ENCODE data around the gene WNT6.
A peak's percentile ranks its signal among the peaks of the same experiment; 100 is the strongest.

The WNT6 gene

DNA sequence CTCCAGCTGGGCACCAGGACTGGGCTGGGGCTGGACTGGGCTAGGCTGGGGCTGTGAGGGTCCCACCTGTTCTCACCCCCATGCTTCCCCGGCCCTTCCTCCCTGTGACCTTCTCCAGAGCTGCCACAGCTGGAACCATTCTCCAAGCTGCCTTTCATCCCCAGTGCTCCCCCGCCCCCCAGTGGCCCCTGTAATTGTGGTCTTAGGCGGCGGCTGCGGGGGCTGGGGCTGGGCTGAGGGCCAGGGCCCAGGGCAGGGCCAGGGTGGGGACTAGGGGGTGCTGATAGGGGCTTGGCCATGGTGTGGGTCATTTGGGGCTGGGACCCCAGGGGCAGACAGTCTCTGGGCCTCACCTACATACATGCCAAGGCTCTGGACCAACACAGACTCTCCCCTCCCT, 18.3 kb downstream of the WNT6 start:
- DNase-seq (ENCODE audit: low spot score) = no peak

DNA sequence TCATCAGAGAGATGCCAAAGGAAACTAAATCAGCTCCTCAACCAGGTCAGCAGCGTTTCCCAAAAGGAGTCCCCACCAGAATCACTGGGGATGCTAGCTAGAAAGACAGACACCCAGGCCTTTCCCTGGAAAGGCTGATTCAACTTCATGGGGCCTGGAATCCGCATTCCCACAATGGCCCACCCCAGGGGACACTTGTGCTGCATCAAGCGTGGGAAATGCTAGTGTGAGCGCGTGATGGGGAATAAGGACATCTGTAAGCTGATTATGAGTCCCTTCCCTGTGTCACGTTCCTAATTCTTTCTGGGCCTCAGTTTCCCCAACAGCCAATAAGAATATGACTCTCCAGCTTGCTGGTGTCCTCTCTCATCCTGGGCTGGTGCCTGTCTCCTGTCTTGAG, 18.9 kb downstream of the WNT6 start:
- DNase-seq (ENCODE audit: low spot score) = no peak

DNA sequence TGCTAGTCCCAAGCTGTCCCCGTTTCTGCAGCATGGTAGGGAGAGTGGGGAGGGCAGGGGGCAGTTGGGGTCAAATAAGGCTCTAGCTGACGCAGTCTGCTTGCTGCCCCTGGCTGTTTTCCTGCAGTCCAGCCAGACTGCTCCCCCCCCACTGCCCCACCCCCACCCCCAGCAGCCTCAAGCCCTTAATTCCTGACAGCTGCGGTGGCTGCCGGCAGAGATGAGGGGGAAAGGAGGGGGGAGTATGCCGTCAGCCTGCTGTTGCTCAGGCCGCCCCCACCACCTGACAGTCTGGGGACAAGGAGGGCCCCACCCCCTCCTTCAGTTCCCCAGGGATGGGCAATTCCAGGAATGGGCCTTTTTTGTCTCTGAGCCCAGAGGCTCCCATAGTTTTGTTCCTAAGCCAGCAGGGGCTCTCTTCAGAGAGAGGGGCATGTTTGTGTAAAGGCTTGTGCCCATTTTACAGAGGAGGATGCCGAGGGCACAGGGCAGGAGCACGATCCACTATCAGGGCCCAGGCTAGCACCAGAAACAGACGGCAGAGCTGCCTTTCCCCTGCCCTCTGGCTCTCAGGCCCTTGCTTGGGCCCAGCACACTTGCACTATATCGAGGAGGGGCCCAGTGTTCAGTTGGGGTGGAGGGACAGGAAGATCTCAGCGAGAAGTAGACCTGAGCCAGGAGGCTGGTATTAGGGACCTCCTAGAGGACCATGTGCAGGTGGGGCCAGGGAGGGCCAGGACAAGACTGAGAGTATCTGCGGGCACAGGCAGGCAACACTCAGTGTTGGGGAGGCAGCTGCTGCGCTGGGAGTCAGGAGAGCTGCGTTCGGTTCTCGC, 19.5 kb downstream of the WNT6 start:
- peak; percentile 71 for DNase-seq (ENCODE audit: low spot score)

DNA sequence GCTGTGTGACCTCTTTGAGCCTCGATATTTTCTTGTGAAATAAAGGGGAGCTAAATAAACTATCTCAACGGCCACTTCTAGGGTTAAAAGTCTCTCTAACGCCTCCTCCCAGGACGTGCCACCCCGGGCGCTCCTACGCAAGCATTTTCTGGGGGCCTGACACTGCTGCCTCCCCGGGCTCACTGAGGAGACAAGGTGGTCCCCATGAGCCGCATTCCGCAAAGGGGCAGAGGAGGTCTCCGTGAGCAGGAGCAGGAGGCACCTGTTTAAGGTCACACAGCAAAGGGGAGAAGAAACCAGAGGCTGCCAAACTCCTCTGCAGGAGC, 20.1 kb downstream of the WNT6 start:
- DNase-seq (ENCODE audit: low spot score) = no peak

DNA sequence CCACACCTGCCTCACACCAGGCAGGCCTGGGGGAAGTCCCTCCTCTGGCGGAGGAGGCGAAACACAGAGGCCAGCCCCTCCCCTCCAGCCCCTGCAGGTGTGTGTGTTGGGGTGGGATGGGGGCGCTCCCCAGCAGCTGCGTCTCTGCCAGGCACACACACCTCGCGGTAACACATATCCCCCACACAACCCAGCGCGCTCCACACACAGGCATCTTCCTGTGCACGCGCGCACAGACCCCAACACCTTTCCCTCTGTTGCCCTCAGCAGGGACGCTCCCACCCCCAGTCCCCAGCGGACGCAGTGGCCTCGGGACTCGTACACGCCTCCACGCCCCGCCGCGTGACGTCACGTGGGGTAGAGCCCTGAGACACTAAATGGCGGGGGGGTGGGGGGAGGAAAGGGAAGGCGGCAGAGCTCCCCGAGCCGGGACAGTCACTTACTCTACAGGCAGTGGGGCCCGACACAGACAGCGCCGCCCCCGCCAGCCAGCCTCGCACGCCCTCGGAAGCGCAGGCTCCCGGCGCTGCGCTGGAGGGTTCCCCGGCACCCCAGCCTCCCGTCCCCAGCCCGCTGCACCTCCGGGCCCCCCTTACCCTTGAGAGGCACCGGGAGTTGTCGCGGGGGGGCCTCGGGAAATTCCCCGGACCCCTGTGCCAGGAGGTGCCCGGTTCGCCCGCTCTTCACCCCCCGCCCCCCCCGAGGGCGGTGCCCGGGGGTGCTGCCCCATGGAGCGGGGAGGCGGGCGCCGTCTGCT, 20.7 kb downstream of the WNT6 start, which contains the start of gene WNT10A:
Gene WNT10A (plus strand): TSS at position 751 of the 757 bp plus-strand sequence. CDS start 144 bp downstream, outside the sequence.
- peak; percentile 96 for DNase-seq (ENCODE audit: low spot score)

DNA sequence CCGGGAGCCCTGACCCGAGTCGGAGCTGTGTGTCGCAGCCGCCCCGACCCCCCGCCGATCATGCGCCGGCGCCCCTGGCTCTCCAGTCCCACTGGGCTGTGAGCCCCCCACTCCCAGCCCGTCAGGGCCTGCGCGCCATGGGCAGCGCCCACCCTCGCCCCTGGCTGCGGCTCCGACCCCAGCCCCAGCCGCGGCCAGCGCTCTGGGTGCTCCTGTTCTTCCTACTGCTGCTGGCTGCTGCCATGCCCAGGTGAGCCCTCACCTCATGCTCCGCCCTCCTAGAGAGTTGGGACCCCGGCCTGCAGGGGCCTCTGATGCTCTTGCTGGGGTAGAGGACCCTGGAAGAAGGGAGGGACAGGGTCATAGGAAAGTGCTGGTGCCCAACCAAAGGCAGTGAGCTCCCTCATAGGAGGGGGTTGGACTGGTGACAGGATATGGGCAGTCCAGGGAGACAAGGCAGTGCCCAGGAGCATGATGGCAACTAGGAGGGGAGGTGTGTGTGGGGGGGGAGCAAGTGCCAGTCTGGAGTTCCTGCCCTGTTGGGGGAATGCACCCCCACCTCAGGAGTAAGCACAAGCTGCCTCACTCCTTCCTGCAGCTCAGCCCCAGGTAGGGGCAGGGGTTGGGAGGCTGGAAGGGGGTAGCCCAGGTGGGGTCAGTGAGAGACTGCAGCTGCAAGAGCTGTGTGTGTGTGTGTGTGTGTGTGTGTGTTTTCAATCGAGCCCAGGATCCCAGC, 21.4 kb downstream of the WNT6 start:
- peak; percentile 34 for DNase-seq (ENCODE audit: low spot score)

DNA sequence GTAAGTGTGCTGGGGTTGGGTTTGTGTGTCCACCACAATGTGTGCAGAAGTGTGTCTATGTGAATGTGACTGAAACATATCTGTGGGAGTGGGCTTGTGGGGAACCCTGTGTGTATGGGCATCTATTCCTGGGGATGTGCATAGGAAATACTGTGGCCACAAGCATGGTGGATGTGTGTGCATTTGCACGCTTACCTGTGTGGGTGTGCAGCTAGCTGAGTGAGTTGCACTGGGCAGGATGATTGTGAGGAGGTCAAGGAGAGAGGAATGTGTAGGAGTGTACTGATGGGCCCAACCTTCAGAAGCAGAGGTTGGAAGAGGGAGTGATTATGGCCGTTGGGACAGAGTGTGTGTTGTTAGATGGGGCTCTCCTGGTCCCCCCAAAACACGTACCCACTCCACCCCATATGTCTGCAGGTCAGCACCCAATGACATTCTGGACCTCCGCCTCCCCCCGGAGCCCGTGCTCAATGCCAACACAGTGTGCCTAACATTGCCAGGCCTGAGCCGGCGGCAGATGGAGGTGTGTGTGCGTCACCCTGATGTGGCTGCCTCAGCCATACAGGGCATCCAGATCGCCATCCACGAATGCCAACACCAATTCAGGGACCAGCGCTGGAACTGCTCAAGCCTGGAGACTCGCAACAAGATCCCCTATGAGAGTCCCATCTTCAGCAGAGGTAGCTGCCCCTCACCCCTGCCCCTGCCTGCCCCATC, 22.3 kb downstream of the WNT6 start:
- no peak for DNase-seq (ENCODE audit: low spot score)

DNA sequence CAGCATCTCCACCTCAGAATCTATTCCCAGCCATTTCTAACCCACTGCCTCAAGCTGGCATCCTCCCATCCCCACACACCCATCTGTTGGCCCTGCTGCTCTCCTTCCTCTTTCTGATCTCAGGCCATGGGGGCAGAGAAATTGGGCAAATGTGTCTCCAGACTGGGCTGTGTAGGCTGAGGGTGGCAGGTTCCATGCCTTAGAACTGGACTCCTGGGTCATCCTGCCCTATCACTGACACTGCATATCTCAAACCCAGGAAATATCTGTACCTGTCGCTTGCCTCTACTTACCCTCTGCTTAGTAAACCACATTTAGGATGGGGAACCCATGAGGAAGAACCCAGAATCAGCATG, 22.8 kb downstream of the WNT6 start:
- peak; percentile 49 for DNase-seq (ENCODE audit: low spot score)

DNA sequence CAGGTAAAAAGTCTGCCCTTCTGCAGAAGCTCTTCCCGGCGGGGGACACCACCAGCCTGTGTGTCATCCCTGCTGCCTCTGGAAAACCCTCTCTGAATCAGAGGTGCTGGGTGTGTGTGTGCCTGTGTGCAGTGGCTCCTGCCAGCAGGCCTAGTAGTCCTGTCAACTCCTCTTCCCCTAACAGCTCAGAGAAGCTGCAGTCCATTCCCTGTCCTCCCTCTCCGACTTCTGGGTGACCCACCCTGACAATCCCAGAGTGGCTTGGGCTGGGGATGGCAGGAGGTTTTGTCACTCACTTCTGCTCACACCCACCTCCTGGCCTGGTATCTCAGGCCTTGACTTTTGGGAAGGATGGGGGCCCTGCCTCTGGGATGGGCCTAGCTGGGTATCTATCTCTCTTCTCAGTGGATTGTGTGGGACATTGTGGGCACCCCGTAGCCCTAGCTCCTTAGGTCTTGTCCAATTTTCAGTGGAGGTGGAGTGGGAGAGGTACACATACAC, 23.3 kb downstream of the WNT6 start:
- no peak for DNase-seq (ENCODE audit: low spot score)

DNA sequence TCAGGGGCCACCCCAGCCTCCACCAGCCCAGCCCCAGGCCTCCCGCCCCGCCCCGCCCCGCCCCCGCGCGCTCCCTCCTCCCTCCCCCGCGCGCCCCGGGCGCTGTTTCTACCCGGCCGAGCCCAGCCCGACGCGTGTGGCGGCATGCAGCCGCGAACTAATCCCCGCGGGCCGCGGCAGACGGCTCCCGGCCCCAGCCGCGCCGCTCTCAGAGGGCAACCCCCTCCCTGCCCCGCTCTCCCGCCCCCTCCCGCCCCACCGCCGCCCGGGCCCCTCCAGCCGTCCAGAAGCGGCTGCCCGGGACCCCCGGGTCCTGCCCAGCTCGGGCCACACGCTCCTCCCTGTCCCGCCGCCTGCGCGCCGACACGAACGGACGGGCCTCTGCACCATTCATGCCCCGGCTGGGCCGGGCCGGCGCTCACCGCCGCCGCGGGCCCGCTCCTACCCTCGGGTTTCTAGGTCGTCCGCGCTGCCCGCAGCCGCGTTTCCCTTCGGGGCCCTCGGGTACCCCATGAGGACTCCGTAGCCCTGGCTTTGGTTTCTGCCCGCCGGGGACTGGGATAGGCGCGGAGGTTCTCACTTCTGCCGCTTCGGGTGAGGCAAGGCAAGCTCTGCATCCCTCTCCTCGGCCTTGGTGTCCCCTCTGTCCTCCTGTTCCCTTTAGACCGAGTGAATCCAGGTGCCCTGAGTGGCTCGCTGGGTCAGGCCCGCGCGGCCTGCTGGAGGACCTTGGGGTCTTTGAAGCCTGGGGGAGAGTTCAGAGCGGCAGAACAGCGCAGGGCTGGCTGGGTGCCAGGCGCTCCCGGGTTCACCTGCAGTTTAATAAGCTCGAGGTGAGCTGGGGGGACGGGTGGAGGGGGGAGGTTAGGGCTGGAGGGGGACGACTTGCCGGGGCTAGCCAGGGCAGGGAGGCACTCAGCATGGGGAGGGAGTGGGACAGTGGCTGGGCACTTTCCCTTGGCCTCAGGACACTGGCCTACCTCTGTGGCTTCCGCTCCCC, 24.2 kb downstream of the WNT6 start:
- no peak for DNase-seq (ENCODE audit: low spot score)

DNA sequence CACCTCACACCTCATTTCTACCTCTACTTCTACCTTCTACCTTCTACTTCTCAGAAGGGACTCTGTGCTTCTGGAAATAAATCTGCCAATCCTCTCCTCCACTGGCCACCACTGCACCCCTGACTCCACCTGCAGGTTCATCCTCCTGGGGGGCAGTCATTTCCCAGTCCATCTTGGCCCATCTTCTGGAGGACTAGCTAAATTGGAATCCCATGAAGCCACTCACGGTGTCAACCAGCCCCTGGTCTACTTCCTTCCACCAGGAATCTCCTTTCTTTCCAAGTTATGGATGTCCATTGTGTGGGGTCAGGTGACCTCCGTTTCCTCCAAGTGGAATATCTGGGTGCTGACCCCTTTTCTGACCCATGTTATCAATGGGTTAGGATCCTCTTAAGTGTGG, 24.9 kb downstream of the WNT6 start:
- DNase-seq (ENCODE audit: low spot score) = no peak

DNA sequence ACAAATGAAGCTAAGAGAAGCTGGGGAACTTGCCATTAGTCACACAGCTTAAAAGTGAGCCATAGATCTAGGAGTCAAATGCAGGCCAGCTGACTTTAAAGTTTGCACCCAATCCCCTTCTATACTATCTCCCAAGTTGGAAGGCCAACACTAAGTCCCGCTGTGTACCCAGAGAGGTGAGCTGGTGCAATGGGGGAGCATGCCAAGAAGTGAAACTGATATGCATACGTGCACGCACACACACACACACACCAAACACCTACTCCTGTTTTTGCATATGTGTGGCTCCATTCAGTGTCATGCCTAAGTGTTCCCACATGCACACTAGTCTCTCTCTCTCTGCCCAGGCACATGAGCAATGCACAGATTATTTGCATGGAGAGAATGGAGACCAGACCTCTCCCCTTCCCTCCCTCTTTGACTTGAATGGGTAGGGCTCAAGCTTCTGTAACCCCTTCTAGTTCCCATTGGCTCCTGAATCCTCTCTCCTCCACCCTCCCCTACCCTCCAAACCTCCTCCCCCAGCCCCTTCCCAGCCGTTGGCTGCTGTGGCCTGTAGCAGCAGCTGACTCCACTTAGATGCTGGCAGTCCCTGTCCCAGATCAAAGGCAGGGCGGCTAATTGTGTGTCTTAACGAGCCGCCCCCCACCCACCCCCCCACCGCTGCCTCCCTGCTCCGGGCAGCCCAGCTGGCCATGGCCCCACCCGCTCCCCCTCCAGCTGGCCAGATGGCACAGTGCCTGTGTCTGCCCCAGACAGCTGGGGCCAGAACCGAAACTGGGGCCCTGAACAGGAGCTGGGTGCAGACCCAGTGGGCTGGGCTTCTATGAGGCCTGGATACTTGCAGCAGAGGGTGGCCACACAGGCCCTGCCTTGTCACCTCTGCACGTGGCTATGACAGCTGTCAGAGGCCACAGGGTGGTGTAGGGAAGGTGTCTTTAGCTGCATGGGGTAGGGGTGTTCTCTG, 26.7 kb downstream of the WNT6 start:
- peak; percentile 81 for DNase-seq (ENCODE audit: low spot score)

DNA sequence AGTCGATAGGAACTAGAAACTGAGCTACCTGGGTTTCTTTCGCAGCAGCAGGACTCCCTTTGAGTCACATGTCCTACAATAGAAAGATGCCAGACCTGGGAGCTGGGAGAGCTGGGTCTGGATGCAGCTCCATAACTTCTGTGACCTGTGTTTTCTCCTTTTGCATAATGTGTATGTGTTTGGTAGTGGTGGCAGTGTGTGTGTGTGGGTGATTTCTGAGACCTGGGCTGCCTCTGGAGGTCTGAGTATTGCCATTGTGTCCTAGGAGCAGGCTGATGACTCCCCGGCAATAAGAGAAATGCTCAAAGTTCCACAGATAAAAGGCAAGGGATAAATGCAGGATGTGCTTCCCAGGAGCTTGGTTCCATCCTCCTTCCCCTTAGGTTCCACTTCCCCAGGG, 27.5 kb downstream of the WNT6 start:
- no peak for DNase-seq (ENCODE audit: low spot score)

DNA sequence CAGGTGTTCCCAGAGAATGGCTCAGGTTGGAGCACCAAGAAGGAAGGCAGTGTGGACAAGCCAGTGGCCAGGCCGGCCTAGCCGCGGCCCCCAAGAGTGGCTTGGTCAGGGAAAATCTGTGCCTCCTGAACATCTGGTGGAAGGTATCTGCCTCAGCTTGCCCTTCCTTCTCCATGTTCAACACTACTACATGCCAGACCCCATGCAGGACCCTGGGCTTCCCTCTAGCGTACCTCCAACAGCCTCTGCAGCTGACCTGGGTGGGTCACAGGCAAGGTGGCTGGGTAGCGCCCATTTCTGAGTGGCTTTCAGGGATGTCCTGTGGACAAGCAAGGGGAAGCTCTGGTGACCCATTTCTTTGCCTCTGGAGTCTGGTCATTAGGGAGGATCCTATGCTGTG, 28.7 kb downstream of the WNT6 start:
- DNase-seq (ENCODE audit: low spot score) = no peak

DNA sequence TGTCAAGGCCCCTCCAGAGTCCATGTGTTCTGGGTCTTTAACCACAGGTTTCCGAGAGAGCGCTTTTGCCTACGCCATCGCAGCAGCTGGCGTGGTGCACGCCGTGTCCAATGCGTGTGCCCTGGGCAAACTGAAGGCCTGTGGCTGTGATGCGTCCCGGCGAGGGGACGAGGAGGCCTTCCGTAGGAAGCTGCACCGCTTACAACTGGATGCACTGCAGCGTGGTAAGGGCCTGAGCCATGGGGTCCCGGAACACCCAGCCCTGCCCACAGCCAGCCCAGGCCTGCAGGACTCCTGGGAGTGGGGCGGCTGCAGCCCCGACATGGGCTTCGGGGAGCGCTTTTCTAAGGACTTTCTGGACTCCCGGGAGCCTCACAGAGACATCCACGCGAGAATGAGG, 30.3 kb downstream of the WNT6 start:
- DNase-seq (ENCODE audit: low spot score) = no peak

DNA sequence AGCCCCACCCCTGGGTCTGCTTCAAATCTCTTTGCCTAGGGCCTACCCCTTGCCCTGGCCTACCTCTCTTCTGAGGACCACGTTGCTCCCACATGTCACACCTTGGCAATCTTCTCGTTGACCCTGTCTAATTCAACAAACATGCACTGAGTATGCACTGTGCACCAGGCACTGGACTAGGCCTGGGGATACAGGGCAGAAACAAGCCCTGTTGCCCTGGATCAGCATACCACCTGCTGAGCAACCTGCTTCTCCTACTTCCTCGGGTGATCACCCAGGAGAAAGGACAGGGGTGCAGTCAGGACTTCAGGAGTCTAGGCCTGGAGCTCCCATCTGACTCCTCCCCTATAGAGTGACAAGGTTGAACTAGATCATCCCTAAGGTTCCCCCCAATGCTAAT, 30.8 kb downstream of the WNT6 start:
- DNase-seq (ENCODE audit: low spot score) = no peak

DNA sequence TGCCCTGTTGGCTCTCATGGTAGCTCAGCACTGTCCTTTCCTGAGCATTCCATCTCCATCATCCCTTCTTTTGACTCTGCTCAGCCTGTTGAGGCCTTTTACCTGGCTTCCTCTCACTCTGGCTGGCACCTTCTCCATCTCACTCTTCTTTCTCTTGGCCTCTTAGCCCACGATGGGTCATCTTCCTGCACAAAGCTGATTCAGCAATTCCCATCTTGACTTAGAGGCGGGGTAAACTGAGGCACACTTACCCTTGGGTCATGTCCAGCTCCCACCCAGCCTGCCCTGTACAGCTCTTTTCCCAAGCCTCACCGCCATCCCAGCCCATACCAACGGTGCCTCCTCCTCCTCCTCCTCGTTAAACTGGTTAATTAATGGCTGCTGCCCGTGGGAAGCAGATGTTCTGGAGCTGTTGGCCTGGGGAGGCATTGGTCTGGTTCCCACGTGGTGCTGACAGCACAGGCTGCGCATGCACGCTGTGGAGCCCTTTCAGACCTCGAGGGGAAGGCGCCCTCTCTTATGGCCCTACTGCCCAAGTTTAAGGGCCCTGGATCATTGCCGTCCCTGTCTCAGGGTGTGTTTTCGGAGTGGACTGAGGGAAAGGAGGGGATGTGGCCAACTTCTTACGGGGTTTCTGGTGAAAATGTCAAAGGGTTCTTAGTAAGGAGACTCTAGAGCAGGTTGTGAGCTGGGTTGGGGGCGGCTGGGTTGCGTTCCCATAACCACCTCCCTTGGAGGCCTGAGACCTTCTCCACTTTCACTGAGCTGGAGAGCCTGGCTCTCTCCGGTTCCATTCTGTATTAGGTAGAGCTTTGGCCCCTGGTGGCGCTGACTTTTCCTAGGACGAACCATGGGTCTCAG, 31.9 kb downstream of the WNT6 start:
- DNase-seq (ENCODE audit: low spot score) = no peak

DNA sequence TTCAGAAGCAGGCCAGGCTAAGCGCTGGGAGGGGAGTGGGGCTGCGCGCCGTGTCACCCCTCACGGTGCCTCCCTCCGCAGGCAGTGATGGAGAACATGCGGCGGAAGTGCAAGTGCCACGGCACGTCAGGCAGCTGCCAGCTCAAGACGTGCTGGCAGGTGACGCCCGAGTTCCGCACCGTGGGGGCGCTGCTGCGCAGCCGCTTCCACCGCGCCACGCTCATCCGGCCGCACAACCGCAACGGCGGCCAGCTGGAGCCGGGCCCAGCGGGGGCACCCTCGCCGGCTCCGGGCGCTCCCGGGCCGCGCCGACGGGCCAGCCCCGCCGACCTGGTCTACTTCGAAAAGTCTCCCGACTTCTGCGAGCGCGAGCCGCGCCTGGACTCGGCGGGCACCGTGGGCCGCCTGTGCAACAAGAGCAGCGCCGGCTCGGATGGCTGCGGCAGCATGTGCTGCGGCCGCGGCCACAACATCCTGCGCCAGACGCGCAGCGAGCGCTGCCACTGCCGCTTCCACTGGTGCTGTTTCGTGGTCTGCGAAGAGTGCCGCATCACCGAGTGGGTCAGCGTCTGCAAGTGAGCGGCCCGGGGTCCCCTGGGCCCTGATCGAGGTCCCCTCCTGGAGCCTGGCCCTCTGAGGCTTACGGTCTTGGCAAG, 33.2 kb downstream of the WNT6 start:
- DNase-seq (ENCODE audit: low spot score) = peak; percentile 94

Measured in NAMALWA (cell line).